ENCODE data around the gene ASF1B. TPM values are rescaled to one million over a fixed set of nuclear protein-coding genes. Genes with fewer than 3 reads are reported as not detected.

Gene ASF1B
- total RNA-seq, 6 experiments from 2014 or later = 11.0 to 22.8 (median 18.6) TPM

DNA sequence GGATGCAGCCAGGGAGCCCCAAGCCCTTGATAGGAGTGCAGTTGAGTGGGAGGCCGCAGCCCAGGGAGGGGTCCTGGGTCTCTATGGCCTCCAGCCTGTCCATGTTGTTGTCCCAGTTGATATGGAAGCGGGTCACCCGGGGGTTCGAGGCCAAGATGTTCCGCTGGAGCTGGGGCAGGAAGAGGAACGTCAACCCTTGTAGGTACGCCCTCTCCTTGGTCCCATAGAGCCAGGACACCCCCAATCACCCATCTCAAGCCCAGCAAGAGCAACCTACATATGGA is 15.9 kb downstream of the ASF1B start:
- Mint-ChIP-seq H3K36me3 (ENCODE audit: low read depth) (no peaks in the 10 kb centered on the region), H3K4me1 (ENCODE audit: low read depth) (peaks cover 24% of the 10 kb centered on the region), H3K27ac (no peak overlapping the region), H3K27me3 (ENCODE audit: insufficient read depth) (peaks cover 4% of the 10 kb centered on the region; the same call in 1 of the 2 replicates), H3K4me3 (no peak overlapping the region), H3K9me3 (no peaks in the 10 kb centered on the region)
- TF ChIP-seq, protein P1, sequence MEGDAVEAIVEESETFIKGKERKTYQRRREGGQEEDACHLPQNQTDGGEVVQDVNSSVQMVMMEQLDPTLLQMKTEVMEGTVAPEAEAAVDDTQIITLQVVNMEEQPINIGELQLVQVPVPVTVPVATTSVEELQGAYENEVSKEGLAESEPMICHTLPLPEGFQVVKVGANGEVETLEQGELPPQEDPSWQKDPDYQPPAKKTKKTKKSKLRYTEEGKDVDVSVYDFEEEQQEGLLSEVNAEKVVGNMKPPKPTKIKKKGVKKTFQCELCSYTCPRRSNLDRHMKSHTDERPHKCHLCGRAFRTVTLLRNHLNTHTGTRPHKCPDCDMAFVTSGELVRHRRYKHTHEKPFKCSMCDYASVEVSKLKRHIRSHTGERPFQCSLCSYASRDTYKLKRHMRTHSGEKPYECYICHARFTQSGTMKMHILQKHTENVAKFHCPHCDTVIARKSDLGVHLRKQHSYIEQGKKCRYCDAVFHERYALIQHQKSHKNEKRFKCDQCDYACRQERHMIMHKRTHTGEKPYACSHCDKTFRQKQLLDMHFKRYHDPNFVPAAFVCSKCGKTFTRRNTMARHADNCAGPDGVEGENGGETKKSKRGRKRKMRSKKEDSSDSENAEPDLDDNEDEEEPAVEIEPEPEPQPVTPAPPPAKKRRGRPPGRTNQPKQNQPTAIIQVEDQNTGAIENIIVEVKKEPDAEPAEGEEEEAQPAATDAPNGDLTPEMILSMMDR (IDR thresholded peaks at IDR 0.05) = no peak
- DNase-seq = no peak

DNA sequence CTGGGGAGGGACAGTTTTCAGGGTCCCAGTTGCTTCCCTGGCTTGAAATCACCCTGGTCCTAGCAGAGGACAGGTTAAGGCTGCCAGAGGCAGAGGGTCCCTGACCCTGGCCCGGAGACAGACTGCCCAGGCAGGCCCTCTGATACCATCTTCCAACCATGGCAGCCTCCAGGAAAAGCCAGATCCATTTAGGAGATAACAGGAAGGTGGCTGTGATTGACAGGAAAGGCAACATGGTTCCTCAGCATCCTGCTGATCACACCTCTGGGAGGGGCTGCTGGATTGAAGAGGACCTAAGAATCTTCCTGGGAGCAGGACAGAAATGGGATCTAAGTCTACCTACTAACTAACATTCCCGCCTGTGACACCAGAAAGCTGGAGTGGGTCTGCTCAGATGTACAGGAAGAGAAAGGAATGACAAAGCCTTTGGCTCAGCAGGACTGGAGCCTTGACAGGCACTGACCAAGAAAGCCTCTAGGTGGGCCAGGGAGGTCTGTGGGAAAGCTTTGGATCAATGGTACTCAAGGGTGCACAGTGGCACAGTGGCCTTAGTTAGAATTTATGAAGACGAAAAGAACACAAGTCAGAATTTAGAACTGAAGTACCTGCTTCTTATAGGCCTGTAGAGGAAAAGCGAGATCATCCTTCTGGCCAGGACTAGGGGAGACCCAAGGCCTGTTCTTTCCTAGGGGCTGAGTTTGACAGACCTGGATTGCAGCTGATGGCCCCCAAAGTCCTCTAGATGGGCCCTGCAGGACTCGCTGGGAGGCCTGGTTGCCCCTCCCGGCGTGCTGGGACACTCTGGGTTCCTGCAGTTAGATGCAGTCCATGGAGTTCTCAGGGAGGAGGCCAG is 16.5 kb downstream of the ASF1B start:
- Mint-ChIP-seq H3K27ac (peak overlapping the region; percentile 99), H3K4me3 (no peak overlapping the region)
- DNase-seq = no peak

DNA sequence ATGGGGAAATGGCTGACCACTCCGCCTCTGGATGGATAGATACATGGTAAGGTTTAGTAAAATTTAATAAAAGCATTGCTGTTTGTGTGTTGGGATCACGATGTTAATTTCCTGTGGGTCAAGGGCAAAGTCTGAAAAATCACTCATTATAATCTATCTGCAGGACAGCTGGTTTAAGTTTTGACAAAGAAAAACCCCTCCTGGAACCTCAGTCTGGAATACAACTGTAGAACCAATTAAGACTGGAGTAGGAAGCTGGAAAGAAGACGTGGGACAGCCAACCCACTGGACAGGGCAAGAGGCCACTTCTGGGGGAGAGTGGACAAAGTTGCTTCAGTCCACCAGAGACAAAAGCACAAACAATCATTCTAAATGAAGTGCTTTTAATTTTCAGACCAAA is 17.2 kb downstream of the ASF1B start:
- H3K4me3 Mint-ChIP-seq = peak overlapping the region; percentile 89
- no peaks in the 10 kb centered on the region for H3K9me3 Mint-ChIP-seq
- TF ChIP-seq, protein P1 (IDR thresholded peaks at IDR 0.05) = no peak
- peak overlapping the region; percentile 99 for H3K27ac Mint-ChIP-seq
- H3K36me3 Mint-ChIP-seq (ENCODE audit: low read depth) = no peaks in the 10 kb centered on the region
- DNase-seq = no peak
- peaks cover 33% of the 10 kb centered on the region for H3K4me1 Mint-ChIP-seq (ENCODE audit: low read depth)
- peaks cover 4% of the 10 kb centered on the region; the same call in 1 of the 2 replicates for H3K27me3 Mint-ChIP-seq (ENCODE audit: insufficient read depth)

More for the DNA sequence above, 16.5 kb downstream of the ASF1B start:
- no peaks in the 10 kb centered on the region for H3K36me3 Mint-ChIP-seq (ENCODE audit: low read depth)
- TF ChIP-seq, protein P1 (IDR thresholded peaks at IDR 0.05) = no peak
- no peaks in the 10 kb centered on the region for H3K9me3 Mint-ChIP-seq
- H3K27me3 Mint-ChIP-seq (ENCODE audit: insufficient read depth) = peaks cover 4% of the 10 kb centered on the region; the same call in 1 of the 2 replicates
- peaks cover 30% of the 10 kb centered on the region for H3K4me1 Mint-ChIP-seq (ENCODE audit: low read depth)

DNA sequence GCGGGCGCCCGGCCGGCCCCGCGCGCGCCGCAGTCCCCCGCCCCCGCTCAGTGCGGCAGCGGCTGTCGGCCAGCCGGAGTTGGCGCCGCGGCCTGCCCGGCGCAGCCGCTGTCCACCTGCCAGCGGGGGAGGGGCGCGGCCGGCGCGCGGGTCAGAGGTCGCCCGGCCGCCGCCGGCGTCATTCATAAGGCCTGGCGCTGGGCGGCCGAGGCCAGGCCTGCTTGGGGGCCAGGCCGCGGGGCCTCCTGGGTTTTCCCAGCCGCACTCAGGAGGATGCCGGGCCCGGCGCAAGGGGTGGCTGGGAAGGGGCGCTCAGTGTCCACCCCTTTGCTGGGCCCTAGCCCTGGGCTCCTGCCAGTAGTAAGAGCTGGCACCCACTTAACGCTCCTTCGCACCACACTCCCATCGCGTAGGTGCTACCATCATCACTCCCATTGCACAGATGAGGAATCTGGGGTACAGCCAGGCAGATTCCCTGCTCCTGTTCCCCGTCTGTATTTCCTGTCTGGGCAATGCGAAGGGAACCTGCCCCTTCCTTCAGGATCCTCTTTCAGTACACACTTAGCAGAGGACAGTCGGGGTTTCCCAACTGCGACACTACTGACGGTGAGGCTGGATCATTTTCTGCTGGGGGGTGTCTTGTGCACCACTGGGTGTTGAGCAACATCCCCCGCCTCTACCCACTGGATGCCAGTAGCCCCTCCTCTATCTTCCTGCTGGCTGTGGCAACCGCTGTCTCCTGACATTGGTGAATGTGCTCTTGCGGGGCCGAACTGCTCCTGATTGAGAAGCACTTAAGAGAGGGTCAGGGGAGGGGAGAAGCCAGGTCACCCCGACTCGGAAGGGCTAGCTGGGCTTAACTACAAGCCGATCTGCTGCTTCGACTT is 18.0 kb downstream of the ASF1B start:
- H3K4me1 Mint-ChIP-seq (ENCODE audit: low read depth) = peaks cover 40% of the 10 kb centered on the region
- TF ChIP-seq, protein P1 (IDR thresholded peaks at IDR 0.05) = no peak
- H3K27ac Mint-ChIP-seq = peak overlapping the region; percentile 99
- H3K36me3 Mint-ChIP-seq (ENCODE audit: low read depth) = no peaks in the 10 kb centered on the region
- H3K9me3 Mint-ChIP-seq = no peaks in the 10 kb centered on the region
- H3K27me3 Mint-ChIP-seq (ENCODE audit: insufficient read depth) = peaks cover 4% of the 10 kb centered on the region; the same call in 1 of the 2 replicates
- DNase-seq = peak; percentile 40
- H3K4me3 Mint-ChIP-seq = peak overlapping the region; percentile 89

DNA sequence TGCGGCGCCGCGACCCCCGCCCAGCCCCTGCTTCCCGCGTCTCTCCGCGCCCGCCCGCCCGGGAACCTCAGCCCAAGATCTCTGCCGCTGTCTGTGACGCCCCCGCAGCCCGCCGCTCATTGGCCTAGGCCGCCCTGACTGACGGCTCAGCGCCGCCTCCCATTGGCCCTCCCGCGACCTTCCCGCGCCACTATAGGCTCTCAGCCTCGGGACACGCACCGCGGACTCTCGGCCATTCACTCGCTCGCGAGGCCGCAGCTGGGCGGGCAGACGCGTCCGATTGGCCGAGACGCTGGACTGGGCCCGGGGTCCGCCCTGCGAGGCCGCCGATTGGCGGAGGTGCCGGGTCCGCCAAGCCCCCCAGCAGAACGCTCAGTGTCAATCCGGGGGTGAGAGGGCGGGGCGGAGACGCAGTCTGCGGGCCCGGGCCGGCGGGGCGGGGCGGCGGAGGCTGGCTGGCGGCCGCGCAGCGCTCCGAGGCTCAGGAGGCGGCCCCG is 18.7 kb downstream of the ASF1B start, which contains the start of gene PRKACA:
Gene PRKACA, minus strand, starts transcription at position 95 of the 497 bp plus-strand sequence. CDS start 215 bp downstream, outside the sequence.
- no peaks in the 10 kb centered on the region for H3K36me3 Mint-ChIP-seq (ENCODE audit: low read depth)
- H3K27ac Mint-ChIP-seq = peak within 1 kb of the TSS; percentile 99
- no peaks in the 10 kb centered on the region for H3K9me3 Mint-ChIP-seq
- TF ChIP-seq, protein P1 (IDR thresholded peaks at IDR 0.05) = no peak
- H3K4me3 Mint-ChIP-seq = peak within 1 kb of the TSS; percentile 90
- DNase-seq = peak; percentile 99
- peaks cover 3% of the 10 kb centered on the region; the same call in 1 of the 2 replicates for H3K27me3 Mint-ChIP-seq (ENCODE audit: insufficient read depth)
- H3K4me1 Mint-ChIP-seq (ENCODE audit: low read depth) = peaks cover 46% of the 10 kb centered on the region
